Activated effector memory CD4-positive, alpha-beta T cell treated with Interleukin-2 at 50 U/mL for 16 hours (primary cell): ENCODE data around the gene CFAP100.

Source experiments
- DNase-seq: peaks from one replicate; pipeline ENCODE4 v3.0.0-alpha.2; 2020

Gene CFAP100

DNA sequence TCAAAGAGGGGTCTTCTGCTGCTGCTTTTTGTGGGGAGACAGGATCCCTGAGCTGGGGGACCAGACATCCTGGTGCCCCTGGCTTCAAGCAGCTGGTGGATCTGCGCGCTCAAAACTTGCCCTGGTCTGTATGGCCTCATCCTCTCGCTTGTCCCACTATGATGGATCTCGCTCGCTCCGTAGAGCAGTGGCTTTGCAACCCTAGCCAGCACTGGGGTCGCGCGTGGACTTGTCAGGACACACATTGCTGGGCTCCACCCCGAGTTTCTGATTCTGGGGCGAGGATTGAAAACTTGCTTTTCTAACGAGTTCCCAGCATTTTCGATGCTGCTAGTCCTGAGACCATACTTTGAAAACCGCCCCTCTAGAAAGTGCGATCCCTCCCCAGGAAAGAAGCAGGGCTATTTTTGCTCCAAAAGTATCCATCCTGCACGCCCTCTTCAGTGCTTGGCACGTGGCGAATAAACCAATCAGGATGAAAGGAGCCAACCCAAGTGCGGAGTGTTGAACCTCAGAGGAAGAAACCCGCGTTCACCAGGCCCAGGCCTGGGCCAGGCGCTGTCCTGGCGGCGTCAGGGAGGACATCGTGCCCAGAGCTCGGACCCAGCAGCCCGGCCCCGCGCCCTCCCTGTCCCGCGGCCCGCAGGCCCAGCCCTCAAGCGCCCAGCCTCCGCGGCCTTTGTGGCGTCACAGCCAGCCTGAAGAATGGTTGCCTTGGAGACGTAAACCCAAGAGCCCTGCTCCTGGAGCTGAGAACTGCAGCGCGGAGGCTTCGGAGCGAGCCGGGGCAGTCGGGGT is at the start of gene CFAP100:
TSS of gene CFAP100 (plus strand) at position 731 of the 798 bp plus-strand sequence. CDS start 1,092 bp downstream, outside the sequence.
- no peak for DNase-seq

DNA sequence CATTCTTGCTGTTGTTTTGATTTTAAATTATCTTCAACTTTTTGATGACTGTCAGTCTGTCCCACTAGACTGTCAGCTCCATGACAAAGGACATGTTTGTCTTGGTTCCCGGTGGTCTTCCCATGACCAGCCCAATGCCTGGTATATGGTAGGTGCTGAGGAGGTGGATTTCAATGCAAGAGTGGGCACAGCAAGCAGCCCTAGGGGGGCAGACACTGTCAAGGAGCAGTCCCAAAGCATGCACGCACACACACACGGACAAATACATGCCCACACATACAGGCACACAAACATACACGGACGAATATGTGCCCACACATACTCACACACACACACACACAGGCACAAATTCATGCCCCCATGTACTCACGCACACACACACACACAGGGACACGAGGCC is 49.5 kb upstream of the CFAP100 start:
- DNase-seq = no peak

DNA sequence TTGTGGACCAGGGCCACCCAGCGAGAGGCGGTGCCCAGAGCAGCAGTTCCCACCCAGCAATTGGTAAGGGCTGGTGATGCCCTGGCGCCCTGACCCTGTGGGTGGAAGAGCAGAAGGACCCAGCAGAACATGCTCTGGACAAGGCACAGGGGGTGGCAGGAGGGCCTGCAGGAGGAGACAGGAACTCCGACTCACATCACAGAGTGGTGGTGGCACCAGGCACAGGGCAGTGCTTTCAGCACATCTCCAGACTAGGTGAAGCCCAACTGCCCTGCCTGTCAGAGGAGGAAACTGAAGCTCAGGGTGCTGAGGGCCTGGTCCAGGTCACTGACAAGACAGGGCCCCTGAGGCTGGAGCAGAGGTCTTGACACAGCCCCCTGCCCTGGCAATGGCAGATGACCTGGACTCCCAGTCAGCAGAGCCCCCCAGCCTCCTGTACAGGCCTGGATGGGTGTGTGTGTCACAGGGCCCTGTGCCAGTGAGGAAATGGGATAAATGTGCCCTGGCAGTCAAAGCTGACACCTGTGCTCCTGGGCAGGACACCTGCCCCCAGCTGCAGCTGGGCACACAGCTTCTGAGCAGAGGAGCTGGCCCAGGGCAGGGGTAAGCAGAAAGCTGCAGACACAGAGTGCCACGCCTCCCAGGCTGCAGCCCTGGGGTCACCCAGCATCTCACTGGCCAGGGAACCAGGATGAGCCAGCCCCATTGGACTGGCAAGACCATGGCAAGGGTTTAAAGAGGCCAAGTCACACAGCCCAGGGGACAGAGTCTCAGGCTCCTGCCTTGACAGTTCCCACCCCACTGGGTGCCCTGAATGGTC is 48.9 kb upstream of the CFAP100 start:
- no peak for DNase-seq

DNA sequence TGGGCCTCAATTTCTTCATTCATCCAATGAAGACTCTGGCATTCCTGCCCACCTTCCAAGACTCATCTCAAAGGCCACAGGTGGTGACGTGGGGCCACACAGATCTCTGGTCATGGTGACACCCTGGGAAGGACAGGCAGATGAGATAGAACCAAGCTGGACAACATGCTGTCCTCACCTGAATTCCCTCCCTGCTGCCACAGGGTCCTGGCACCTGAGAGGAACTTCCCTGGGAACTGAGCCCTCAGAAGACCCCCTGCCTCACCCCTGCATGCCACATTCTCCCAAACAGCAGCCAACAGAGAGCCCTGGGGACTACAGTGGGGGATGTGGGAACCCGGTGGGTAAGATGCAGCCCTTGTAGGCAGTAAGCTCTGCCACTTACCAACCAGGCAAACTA is 48.2 kb upstream of the CFAP100 start:
- no peak for DNase-seq

DNA sequence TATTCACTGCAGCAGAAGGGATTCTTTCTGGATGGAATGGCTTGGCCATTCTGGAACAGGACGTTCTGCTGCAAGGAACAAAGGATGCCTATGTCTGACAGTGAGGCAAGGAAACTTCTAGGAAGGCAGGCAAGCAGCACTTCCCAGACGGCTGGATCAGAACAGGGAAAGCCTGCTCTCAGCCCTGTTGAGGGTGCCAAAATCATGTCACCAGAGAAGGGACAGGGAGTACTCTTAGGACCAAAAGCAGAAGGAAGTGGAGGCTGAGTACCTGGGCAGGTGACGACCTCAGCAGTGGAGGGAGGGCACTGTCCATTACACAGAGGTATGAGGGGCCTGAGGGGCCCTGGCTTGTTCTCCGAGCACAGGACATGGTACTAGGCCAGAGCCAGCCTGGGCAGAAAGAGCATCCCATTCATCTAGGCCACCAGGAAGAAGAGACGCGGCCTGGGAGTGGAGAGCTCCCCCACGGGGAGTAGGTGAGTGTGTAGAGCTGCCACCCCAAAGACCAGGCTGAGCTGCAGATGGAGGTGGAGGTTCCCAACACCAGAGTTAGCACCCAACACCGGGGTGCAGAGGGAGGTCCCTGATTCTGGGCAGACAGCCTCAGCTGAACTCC is 47.1 kb upstream of the CFAP100 start:
- no peak for DNase-seq

DNA sequence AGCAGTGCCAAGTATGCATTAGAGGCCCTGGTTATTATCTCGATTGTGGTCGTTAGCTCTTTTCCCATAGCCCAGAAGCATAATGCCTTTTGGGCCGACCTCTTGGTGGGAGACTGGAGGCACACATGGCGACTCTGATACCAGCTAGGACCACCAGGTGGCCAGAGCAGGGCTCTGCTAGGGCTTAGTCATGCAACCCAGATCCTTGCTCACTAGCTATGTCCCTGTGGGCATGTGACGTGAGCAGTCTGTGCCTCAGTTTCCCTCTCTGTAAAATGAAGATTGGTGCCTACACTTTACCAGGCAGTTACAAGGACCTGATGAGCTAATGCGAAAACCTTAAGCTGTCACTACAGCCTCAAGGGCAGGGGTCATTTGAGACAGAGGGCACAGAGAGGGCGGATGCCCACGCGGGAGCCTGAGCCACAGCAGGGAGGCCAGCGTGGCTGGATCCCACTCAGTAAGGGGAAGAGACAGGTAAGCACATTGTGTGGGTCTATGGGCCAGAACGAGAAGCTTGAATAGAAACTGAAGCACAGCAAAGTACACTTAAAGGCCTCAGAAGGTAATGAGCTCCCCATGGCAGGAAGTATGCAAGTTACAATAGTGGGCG is 46.3 kb upstream of the CFAP100 start:
- no peak for DNase-seq

DNA sequence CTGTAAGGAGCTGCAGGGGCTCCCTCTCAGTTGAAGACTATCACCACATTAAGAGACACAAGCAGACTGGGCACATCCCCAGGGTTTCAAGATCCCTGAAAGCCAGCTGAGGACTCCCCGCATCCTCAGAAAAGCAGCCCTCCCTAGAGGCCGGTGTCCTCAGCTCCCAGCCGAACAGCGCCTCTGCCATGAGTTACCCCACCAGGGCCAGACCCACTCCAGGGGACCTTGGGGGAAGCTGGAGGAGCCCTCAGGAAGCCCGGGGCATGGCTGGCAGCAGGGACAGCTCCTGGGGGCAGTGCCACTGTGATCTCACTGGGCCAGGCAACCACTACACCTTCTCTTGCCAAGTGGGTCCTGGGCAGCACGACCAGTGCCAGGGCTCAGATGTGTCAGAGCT is 45.6 kb upstream of the CFAP100 start:
- no peak for DNase-seq

DNA sequence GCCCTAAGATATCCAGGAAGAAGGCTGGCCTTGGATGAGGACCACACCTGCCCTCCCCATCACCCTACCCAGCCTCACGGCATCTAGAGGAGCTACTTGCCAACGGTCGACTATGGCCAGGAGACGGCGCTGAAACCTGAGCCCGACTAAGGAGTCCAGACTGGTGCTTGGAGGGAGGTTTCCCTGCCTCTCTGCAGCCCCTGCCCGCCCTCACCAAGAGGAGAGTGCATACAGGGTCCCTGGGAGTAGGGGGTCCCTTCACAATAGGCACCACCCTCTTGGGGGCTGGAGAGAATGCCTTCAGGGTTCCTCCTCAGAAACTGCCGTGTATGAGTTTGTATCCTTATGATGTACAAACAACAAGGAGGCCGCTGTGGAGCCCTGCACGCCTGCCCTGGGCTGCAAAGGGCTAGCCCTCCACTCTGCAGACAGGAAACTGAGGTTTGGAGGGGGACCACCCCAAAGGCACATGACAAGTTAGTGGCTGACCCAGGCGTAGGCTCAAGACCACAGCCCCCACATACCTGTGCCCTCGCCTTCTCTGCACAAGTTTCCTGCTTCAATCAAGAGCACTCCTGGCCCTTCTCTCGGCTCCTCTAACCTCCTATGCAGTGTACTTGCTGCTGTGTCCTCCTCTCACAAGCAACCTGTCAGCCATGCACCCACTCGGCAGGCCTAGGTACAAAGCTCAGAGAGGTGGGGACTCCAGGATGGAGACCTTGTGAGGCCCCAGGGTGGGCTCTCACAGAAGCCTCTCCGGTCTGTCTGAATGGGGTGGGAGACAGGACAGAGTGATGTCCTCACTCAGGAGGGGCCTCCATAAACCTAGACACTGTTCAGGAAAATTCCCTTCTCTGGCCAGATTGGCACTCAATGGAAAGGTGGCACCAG is 44.9 kb upstream of the CFAP100 start:
- no peak for DNase-seq

DNA sequence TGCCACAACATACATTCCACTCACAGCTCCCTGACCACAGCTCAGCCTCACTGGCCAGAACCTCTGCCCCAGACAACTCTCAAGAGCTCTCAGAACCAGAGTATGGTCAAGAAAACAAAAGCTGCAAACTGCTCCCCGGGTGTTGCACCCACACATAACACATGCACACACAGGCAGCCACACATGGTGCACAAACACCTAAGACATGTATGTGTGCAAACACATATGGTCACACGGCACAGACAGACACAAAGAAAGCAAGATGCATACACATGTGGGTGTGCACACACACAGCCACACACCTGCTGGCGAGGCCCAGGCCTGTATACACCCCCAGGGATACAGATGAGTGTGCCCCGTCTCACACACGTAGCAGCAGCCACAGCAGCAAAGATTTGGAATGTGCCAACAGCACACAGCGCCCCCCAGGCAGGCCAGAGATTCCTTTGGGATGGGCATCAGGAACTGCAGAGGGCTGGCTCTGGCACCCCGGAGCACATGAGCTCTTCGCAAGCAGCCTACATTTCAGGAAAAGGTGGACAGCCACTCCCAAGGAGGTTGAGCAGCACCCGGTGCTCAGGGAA is 44.1 kb upstream of the CFAP100 start:
- DNase-seq = no peak

DNA sequence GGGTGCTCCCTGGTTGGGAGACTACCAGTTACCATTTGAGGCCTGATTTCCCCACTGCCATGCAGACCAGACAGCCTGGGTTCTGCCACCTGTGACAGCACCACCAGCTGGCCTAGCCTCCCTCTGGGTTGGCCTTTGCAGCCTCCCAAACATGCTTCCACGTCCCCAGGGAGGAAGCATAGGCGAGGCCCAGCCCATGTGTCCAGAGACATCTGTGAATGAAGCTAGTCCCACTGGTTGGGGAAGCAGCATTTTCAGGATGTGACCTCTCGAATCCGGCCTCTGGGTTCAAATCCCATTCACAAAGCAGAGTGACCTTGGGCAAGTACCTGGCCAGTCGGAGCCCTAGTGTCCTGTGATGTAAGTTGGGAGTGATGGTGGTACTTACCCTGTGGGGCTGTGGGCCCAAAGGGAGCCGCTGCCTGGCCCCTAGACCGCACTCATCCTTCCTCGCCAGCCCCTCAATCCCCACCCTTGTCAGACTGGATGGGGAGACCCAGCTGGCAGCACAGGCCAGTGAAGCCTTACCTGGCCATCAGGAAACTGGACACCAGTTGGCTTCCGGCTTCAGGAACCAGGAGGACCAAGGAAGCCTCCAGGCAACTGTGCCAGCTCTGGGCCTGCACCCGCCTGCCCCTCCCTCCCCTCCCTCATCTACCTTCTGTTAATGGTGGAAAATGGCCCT is 43.5 kb upstream of the CFAP100 start:
- DNase-seq = no peak

DNA sequence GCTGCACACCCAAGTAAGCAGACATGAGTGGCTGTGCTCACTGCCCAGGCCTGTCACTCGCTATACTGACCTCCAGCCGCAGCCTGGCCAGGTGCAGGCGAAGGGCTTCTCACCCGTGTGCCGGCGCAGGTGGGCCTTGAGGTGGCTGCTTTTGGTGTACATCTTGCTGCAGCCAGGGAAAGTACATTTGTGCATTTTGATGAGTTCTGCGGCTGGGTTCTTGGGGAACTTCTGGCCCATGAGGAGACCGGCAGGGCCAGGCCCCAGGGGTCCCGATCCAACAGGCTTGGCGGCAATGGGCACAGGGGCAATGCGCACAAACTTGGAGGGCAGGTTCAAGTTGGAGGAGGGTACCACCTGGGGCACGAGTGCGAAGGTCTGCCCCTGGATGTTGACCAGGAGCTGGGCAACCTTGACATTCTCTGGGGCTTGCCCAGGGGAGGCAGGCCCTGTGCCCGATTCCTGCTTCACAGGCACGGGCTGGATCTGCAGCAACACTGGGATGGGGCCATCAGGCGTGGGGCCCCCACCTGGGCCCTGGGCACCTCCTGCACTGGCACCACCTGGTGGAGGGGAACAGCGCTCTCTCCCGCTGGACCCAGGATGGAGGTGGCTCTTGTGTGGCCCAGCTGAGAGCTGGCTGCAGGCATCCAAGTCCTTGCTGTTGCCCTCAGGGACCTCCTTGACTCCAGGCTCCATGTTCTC is 42.8 kb upstream of the CFAP100 start:
- no peak for DNase-seq

DNA sequence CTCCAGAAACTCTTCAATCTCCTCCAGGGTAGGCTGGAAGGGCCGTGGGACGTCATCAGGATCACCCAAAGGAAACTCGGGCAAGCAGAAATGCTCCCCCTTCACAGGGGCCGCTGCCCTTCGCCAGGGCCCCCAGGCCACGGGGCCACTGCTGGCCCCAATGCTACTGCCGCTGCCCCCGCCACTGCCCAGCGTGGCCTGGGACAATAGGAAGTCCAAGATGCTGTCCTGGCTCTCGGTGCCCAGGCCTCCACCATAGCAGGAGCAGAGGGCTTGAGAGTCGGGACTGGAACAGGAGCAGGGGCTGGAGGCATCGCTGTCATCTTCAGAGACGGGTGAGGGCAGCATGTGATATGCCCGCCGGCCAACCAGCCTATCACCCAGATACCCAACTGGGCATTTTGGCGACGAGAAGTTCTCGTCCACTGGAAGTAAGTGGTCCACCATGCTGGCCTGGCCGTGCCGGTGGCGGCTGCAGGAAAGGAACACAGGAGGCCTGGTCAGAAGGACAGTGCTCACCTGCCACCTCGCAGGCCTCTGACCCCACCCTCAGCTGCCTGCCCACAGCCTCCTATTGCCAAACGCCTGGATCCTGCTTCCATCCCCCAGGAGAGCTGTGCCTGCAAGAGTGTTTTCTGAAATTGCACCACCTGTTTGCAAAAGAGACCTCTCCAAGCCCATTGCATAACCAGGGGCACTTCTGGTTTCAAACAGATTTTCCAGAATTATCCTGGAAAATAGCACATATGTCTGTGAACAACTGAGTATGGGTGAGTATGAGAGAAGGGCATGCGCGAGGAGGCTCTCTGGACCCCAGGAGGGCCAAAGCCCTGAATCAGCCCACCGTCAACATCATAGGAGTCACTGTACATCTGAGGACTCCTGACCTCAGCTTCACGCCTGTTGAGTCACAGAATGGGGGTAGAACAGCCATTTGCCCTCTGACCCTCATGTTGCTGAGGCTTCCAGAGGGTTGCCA is 41.9 kb upstream of the CFAP100 start:
- no peak for DNase-seq

DNA sequence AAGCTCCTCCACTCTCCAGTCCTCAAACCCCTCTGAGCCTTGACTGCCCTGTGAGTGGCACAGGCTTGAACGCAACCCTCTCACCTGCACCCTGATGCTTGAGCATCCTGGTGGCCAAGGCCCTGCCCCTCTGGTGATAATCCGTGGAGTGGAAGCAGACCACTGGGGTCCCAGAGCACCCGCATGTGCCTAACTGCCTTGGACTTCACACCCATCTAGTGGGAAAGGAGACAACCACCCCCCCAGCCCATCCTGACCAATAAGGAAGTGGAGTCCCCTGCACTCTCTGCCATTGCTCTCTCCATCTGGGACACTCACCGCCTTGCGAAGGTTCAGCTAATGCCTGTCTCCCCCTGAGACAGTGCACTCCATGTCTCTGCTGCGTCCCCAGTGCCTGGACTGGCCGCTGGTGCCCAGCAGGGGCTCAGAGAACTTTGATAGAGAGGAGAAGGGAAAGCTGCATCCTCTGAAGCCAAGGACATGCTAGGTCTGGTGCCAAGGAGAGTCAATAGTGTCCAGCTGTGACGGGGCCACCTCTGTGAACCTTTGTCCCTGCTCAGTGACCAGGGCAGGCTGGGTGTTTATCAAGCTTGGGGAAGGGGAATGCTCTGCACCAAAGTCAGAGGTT is 40.9 kb upstream of the CFAP100 start:
- no peak for DNase-seq

DNA sequence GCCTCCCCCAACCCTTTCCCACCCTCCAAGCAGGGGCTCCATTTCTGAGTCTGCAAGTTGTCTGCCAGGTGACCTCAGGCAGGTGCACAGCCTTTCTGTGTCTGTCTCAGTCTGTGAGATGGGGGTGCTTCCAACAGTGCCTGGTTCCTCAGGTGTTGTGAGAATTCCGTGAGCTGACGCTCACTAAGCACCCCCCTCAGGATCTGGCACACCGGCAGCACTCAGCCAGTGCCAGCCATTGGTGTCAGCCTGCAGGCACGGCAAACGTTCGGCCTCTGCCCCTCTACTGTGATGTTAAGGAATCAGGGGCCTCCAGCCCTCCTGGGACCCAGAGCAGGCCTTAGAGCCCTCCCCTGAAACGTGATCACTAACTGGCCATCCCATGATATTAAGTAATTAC is 39.9 kb upstream of the CFAP100 start:
- DNase-seq = no peak

DNA sequence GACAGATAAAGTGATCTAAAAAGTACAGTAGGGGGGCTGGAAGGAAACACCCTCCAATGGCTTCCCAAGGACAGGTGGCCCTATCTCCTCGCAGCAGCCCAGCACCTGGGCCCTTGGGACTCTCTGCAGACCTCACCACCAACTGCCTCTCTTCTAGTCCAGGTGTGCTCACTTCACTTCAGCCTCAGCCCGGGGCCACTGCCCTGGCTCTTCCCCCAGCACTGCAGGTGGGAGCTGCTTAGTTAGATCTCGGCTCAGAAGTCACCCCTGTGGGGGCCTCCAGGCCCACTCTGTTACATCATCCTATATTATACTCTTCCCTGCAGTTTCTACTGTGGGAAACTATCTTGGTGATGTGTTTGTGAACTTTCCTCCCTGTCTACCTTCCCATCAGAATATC is 39.5 kb upstream of the CFAP100 start:
- no peak for DNase-seq

DNA sequence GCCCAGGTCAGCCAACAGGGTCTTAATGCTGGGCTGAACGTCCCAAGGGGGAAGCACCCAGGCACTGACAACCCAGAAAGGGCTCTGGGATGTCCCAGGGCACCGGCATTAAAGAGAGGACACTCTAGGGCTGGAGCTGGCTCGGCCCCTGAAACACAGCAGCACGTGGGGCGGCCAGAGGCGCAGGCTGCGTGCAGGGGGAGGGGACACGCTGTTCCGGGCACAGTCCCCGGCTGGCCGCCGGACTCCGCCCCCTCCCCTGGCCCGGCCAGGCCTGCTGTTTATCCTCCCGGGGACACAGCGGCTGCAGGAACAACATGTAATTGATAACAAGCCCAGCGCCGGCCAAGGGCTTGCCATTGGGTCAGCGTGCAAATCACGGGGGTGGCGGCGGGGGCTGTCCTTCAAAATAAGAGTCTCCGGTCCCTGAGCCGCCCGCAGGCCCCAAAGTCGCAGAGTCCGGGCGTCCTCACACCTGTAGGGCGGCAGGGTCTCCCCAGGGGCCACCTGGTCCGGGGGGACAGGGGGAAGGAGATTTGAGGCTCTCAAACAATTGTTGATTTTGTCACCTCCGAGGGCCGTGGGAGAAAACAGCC is 38.8 kb upstream of the CFAP100 start:
- no peak for DNase-seq

DNA sequence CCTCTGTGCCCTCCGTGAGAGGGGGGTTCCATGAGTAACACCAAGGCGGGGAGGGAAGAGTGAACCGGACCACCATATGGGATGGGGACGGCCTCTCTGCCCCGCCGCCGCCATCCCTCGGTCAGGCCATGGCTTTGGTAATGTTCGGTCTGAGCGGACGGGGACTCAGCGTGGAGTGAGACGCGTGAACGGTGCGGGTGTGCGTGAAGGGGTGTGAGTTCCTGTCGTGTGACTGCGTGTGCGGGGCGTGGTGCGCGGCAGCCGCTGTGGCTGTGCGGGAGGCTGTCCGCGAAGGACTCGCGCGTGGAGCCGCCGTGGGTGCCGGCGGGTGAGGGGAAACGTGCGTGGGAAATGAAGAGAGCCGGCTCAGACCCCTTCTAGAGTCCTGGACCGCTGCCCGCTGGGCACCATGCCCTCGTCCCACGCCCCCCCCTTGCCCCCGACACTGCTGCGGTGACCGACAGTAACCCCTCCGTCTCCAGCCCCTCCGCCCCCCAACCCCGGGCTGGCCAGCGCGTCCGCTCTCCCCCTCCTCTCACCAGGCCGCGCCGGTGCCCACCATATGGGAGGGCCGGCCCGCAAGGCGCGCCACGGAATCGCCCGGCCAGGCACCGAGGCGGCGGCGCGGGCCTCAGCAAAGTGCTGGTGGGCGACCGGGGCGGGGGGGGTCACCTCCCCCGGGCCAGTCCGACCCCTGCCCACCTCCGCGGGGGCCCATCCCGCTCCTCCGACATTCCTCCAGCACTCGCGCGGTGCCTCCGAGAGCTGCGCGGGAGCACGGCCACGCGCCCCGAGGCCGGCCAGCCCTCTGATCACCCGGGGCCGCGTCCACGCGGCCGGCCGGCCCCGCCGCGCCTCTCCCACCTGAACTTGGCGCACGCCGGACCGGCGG is 38.1 kb upstream of the CFAP100 start:
- DNase-seq = no peak
